ENCODE results near the gene ZBTB43.

Gene ZBTB43

DNA sequence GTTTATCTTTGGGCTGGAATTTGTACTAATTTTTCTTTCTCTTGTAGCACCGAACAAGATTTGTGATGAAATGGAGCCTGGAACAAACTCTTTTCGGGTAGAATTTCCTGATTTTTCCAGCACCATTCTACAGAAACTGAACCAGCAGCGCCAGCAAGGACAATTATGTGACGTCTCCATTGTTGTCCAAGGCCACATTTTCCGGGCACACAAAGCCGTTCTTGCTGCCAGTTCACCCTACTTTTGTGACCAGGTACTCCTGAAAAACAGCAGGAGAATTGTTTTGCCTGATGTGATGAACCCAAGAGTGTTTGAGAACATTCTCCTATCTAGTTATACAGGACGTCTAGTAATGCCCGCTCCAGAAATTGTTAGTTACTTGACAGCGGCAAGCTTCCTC is 27.6 kb downstream of the ZBTB43 start:
- DNase-seq: no peak

GRCh38 chr9:126833020-126833419 is 28.2 kb downstream of the ZBTB43 start:
- DNase-seq: no peak

GRCh38 chr9:126833710-126834345 is 29.0 kb downstream of the ZBTB43 start:
- no peak for DNase-seq

DNA sequence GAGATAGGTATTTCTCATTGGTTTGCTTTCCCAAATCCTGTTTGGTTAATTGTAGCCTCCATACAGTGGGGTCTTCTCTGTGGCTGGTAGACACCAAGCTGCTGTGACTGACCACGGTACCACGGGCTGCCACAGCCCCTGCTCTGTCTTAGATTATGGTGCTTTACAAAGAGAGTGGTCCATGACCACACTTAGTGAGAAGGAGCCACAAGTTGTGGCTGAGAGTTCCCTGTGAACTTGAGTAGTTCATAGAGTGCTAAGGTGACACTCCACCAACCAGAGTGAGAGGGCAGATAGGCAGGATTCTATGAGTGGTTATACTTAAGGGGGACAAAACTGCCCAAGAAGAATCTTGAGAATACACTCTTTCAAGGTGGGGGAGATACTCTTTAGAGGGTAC is 29.8 kb downstream of the ZBTB43 start:
- DNase-seq: no peak

DNA sequence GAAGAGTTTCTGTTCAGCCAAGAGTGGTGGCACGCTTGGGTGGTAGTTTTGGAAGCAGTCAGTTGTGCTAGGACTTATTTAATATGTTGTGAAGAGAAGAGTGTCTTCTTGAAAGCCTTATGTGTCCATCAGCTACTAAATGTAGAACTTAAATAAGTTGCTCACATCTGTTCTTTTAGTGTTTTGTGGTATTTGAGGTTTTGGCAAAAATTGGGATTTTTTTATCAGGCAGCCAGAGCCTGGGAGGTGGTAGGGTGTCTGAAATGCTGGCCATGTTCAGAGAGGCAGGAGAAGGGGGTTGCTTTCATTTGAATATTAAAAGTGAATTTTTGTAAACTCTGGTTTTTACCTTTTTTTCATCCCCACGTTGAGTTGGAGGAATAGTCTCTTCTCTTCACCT is 31.4 kb downstream of the ZBTB43 start:
- DNase-seq: no peak

DNA sequence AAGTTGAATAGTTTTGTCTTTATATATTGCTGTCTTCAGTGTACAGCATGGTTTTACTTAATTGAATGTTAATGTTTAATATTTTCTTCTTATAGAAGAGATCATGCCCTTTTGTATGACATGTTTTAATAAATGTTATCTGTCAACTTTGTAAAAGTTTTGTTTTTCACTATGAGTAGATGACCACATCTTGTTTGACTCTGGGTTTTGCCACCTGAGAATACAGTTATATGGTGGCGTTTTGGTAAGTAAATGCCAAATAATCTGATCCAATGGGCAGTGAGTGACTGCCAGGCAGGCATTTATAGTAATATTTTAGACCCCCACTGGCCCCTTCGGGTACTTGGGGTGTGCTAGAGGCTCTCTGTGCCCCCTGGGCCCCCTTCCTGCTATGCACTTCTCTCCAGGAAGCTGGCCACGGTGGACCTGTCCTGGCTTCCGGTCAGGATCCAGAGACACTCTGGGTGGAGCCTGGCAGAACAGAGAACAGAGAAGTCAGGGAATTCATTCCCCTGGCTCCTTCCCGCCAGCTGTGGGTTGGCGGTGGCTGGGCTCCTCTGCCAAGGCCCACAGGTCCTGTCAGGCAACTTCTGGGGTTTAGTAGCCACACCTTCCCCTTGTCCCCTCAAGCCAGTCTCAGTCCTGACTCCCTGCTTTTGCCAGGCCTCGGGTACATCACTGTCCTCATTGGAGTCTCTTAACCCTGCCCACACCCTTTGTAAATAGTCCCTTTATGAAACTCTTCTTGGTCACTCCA is 33.4 kb downstream of the ZBTB43 start:
- no peak for DNase-seq

DNA sequence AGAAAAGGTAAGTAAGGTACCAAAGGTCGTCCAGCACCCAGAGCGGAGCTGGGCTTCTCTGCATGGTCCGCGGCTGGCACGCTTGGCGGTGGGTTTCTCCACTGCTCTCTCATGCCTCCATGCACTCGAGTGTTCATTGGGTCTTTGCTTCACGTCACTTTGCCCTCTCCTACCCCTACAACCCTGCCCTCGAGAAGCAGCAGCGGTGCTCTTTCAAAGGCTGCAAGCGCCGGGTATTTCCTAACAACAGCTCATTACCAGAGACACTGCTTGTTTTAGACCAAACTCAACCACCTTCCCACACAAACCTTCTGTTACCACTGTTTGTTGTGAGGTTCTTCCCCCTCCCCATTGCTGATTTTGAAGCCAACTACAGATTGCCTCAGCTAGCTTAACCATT is 34.1 kb downstream of the ZBTB43 start:
- DNase-seq: no peak

- no peak for DNase-seq
These were observed 34.5 kb downstream of the ZBTB43 start for GRCh38 chr9:126839301-126839700.

- DNase-seq: no peak
These were observed 37.5 kb downstream of the ZBTB43 start for GRCh38 chr9:126842220-126842842.

GRCh38 chr9:126842977-126843799 is 38.3 kb downstream of the ZBTB43 start:
- DNase-seq: no peak

- DNase-seq: no peak
These were observed 39.2 kb downstream of the ZBTB43 start for GRCh38 chr9:126844085-126844484.

DNA sequence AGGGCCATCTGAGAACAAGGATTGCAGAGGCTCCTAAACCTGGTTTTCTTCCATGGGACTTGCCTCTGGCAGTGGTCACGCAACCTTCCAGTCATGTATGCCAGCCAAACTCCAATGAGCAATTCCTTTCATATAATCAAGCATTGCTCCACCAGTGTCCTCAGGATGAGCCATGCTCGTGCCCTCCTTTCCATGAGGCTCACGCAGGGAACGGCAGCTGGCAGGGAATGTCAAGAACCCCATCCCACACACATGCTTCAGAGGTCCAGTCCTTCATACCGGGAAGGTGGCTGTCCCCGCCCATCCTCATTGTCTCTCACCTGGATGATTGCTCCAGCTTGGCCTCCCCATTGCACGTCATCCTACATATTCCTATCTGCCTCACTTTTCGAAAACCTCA is 42.2 kb downstream of the ZBTB43 start:
- DNase-seq: no peak

- DNase-seq: no peak
These were observed 44.9 kb downstream of the ZBTB43 start for GRCh38 chr9:126849591-126850225.

DNA sequence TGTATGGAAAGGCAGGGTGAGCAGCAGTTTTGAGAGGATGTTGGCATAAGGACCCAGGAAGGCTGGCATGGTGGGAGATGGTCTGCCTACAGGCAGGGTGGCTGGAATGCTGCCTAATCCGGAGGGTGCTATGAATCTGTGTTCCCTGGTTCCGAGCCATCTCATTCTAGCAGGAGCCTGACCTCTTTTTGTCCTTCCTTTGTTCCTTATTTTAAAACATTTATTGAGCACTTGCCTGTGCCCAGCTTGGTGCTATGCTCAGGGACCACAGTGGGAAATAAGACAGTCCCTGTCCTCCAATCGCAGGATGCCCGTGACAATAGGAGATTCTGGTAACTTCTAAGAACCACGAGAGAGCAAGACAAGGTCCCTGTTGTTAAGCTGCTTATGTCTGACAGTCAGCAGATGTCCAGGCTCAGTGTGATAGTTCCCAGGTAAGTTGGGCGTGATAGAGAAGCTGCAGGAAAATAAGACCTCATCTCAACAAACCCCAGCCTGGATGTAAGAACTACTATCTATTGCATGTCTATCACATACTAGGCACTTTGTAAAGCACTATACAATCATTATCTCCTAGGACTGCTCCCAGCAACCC is 46.5 kb downstream of the ZBTB43 start:
- no peak for DNase-seq

GRCh38 chr9:126852086-126852688 is 47.3 kb downstream of the ZBTB43 start:
- DNase-seq: no peak

DNA sequence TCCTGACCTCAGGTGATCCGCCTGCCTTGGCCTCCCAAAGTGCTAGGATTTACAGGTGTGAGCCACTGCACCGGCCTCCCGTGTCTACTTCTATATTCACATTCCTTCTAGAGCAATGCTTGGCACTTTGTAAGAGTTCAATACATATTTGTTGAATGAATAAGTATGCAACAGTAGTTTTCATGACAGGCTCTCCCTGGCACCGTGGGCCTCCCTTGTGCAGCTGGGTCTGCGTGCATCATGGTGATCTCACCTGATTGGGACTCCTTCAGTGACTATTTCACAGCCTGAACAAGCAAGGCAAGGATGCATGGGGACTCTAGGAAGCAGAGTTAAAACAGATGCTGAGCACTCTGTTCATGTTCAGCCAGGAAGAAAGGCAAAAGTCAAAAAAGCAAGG is 48.8 kb downstream of the ZBTB43 start:
- no peak for DNase-seq

- DNase-seq: no peak
These were observed 49.9 kb downstream of the ZBTB43 start for GRCh38 chr9:126854734-126855133.

DNA sequence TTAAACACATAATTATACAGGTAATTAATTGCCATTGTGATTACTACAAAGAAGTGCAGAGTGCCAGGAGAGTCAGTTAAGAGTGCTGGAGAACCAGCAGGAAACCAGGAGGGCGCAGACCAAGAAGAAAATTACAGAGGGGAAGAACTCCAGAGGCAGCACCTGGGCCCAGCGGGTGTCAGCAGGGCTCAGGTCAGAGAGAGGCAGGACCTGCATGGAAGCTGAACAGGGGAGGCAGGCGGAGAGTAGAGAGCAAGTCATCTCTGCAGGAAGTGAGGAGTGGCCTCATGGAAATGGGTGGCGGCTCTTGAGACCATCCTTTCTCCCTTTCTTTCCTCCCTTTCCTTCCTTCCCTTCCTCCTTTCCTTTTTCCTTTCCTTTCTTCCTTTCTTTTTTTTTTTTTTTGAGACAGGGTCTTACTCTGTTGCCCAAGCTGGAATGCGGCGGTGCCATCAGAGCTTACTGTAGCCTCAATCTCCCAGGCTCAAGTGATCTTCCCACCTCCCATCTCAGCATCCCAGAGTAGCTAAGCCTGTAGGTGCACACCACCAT is 51.6 kb downstream of the ZBTB43 start:
- no peak for DNase-seq

DNA sequence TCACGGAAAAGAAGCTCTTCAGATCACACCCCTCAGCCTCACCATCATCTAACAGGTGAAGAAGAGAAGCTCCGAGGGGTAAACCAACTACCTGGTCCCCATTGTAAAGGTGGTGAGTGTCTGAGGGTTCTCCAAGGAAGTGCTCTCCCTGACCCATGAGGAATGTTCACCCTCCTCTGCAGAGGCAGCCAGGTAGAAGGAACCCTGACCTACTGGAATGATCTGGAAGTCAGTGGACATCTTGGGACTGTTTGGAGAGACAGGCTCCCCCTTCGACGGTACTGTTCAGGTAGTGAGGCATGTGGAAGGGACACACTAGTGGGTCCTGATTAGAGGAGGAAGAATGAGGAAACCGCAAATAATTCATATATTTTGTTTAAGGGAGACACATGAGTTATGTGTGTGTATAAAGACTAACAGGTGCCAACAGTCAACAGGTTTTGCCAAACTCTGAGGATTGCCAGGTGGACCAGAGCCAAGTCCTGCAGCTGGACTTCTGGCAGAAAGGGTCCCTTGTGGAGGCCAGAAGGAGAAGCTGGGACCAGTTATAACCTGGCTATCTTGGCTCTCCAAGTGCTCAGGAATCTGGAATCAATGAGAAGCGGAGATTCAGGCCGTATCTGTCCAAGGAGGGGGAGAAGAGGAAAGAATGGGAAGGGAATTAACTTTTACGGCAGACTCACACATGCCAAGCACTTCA is 52.6 kb downstream of the ZBTB43 start:
- no peak for DNase-seq

DNA sequence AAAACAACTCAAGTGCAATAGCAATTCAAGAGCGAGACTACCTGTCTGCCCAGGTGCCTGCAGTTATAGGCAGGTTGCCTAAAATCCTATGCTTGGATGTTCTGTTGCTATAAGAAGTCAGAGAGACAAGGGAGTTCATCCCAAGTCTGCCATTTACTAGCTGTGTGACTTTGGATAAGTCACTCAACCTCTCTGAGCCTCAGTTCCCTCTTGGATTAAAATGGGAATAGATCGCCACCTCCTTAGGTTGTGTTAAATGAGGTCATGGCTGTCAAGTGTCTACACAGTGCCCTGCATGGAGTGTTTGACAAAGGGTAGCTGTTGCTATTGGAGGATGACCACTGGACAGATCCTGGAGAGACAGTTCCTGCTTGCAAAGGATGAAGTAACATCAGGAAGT is 54.3 kb downstream of the ZBTB43 start:
- DNase-seq: no peak
